DND-41 (cell line): Measurements from ENCODE around the gene SPATA6.

ENCODE experiments used
- ATAC-seq: fragments of 200-7000 bp; cut with Tn5 transposase; 3 replicates; pipeline ENCODE4 v1.9.1; 2021; ENCODE audit warnings: low read depth; ENCODE audit not compliant: insufficient read depth
- DNase-seq: peaks from one replicate; pipeline ENCODE4 v3.0.0-alpha.2; 2020
- H2AFZ ChIP-seq: 2 replicates; pipeline ENCODE4 v1.6.0; 2012; ENCODE audit warnings: low read depth, low read length
- H3K27ac ChIP-seq: 2 replicates; pipeline ENCODE4 v1.5.1; 2012; ENCODE audit warnings: low read length, inconsistent platforms
- H3K27me3 ChIP-seq: fragments of 200-600 bp; sonication (generic); 2 replicates; pipeline ENCODE4 v1.6.0; 2012; ENCODE audit warnings: low read length, mild to moderate bottlenecking, inconsistent platforms; ENCODE audit not compliant: insufficient read depth, poor library complexity
- H3K36me3 ChIP-seq: 2 replicates; pipeline ENCODE4 v1.5.1; 2012; ENCODE audit warnings: low read length, inconsistent platforms; ENCODE audit not compliant: insufficient read depth
- H3K4me1 ChIP-seq: 2 replicates; pipeline ENCODE4 v1.5.1; 2012; ENCODE audit warnings: mild to moderate bottlenecking, low read length; ENCODE audit not compliant: insufficient read depth
- H3K4me2 ChIP-seq: 2 replicates; pipeline ENCODE4 v1.6.0; 2012; ENCODE audit warnings: mild to moderate bottlenecking, moderate library complexity, low read length, inconsistent platforms; ENCODE audit not compliant: insufficient read depth
- H3K4me3 ChIP-seq, 2 experiments: fragments of 200-600 bp in 1 of 2; shearing (Covaris generic) in 1 of 2; 2 replicates each; pipeline ENCODE4 v1.5.1; 2012 to 2016; ENCODE audit warnings: inconsistent platforms in 2 of 2, low read length in 2 of 2, mild to moderate bottlenecking in 2 of 2, low read depth in 1 of 2, moderate library complexity in 1 of 2
- H3K79me2 ChIP-seq: 2 replicates; pipeline ENCODE4 v1.6.0; 2012; ENCODE audit warnings: low read length, inconsistent platforms; ENCODE audit not compliant: insufficient read depth
- H3K9ac ChIP-seq: 2 replicates; pipeline ENCODE4 v1.6.0; 2012; ENCODE audit warnings: low read depth, mild to moderate bottlenecking, inconsistent platforms, low read length, moderate library complexity
- H3K9me3 ChIP-seq: 2 replicates; pipeline ENCODE4 v1.5.1; 2012; ENCODE audit warnings: low read length, moderate library complexity, mild to moderate bottlenecking, inconsistent platforms; ENCODE audit not compliant: insufficient read depth, severe bottlenecking
- H4K20me1 ChIP-seq: 2 replicates; pipeline ENCODE4 v1.6.0; 2012; ENCODE audit warnings: low read length; ENCODE audit not compliant: insufficient read depth
- EZH2 ChIP-seq: IDR thresholded peaks from 3 replicates; pipeline ENCODE4 v1.6.1; 2012; ENCODE audit warnings: borderline replicate concordance, low read depth, mild to moderate bottlenecking, moderate library complexity, low read length, inconsistent platforms; ENCODE audit not compliant: severe bottlenecking
- TF ChIP-seq, protein P1 (sequence below): IDR thresholded peaks from 2 replicates; pipeline ENCODE4 v1.5.1; 2012; ENCODE audit warnings: borderline replicate concordance, low read length, moderate library complexity, mild to moderate bottlenecking; ENCODE audit not compliant: poor library complexity, severe bottlenecking; ENCODE audit errors: extremely low read depth

The SPATA6 gene

DNA sequence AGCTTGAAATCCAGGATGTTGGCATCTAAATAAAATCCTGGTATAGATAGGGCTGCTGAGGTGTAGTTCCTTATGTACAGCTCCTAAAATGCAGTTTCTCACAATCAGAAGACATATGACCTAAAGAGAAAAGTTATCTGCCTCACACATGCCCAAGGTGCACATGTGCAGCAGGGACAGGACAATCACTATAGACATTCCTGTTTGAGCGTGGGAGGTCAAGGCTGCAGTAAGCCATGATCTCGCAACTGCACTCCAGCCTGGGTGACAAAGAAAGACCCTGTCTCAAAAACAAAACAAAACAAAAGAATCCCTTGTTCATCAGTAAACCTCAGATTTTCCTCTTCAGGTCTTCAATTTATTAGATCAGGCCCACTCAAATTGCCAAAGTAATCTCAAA lies 66.1 kb downstream of the SPATA6 start:
- ATAC-seq (no peak), DNase-seq (no peak)
- no peak overlapping the region for H2AFZ ChIP-seq
- H4K20me1 ChIP-seq, result no peaks in the 10 kb centered on the region
- H3K36me3 ChIP-seq, result no peaks in the 10 kb centered on the region
- no peaks in the 10 kb centered on the region for H3K79me2 ChIP-seq
- H3K4me3 ChIP-seq, result no peak overlapping the region
- H3K9me3 ChIP-seq, result no peaks in the 10 kb centered on the region
- TF ChIP-seq, protein P1, sequence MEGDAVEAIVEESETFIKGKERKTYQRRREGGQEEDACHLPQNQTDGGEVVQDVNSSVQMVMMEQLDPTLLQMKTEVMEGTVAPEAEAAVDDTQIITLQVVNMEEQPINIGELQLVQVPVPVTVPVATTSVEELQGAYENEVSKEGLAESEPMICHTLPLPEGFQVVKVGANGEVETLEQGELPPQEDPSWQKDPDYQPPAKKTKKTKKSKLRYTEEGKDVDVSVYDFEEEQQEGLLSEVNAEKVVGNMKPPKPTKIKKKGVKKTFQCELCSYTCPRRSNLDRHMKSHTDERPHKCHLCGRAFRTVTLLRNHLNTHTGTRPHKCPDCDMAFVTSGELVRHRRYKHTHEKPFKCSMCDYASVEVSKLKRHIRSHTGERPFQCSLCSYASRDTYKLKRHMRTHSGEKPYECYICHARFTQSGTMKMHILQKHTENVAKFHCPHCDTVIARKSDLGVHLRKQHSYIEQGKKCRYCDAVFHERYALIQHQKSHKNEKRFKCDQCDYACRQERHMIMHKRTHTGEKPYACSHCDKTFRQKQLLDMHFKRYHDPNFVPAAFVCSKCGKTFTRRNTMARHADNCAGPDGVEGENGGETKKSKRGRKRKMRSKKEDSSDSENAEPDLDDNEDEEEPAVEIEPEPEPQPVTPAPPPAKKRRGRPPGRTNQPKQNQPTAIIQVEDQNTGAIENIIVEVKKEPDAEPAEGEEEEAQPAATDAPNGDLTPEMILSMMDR, result no peak
- no peak for TF ChIP-seq EZH2
- no peaks in the 10 kb centered on the region for H3K4me1 ChIP-seq
- H3K4me2 ChIP-seq, result no peak overlapping the region
- H3K9ac ChIP-seq, result no peak overlapping the region
- H3K27me3 ChIP-seq, result no peaks in the 10 kb centered on the region
- H3K27ac ChIP-seq, result no peak overlapping the region

DNA sequence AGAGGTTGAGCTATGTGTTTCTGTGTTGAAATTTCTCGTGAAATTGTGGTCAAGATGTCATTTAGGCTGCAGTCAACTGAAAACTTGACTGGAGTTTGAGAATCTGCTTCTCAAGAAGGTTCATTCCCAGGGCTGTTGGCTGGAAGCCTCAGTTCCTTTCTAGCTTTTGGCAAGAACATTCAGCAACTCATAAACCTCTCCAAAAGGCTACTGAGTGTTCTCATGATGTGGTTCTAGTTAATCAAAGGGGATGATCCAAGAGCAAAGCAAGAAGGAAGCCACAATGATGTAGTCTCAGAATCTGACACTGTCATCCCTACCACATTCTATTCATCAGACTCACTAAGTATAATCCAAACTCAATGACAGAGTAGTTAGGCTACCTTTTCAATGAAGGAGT lies 66.6 kb downstream of the SPATA6 start:
- H3K4me3 ChIP-seq, result no peak overlapping the region
- no peaks in the 10 kb centered on the region for H3K36me3 ChIP-seq
- no peaks in the 10 kb centered on the region for H4K20me1 ChIP-seq
- no peak overlapping the region for H2AFZ ChIP-seq
- DNase-seq, result no peak
- no peak overlapping the region for H3K27ac ChIP-seq
- H3K4me1 ChIP-seq, result no peaks in the 10 kb centered on the region
- no peak overlapping the region for H3K4me2 ChIP-seq
- no peak for ATAC-seq
- no peaks in the 10 kb centered on the region for H3K9me3 ChIP-seq
- no peaks in the 10 kb centered on the region for H3K79me2 ChIP-seq
- H3K9ac ChIP-seq, result no peak overlapping the region
- H3K27me3 ChIP-seq, result no peaks in the 10 kb centered on the region
- TF ChIP-seq, protein P1, result no peak
- TF ChIP-seq EZH2, result no peak

DNA sequence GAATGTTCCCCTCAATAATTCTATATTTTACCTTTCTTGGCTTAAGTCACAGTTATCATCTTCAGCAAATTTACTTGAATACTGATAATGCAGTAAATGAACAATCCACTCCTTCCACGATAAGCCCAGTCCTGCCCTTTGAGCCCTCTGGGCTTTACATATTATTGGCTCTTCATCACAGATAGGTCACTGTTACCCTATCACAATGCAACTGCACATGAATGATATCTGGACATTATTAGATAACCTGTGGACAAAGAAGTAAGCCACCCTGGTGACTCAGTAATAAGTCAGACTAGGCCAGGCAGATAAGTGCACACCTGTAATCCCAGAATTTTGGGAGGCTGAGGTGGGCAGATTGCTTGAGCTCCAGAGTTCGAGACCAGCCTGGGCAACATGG lies 69.4 kb downstream of the SPATA6 start:
- no peak for DNase-seq
- Histone ChIP-seq H3K9me3 (no peaks in the 10 kb centered on the region), H3K4me1 (no peaks in the 10 kb centered on the region), H4K20me1 (no peaks in the 10 kb centered on the region), H2AFZ (no peak overlapping the region), H3K9ac (no peak overlapping the region), H3K27ac (no peak overlapping the region), H3K79me2 (no peaks in the 10 kb centered on the region), H3K36me3 (no peaks in the 10 kb centered on the region), H3K27me3 (no peaks in the 10 kb centered on the region), H3K4me2 (no peak overlapping the region), H3K4me3 (no peak overlapping the region)
- no peak for ATAC-seq
- no peak for TF ChIP-seq EZH2
- TF ChIP-seq, protein P1, result no peak

DNA sequence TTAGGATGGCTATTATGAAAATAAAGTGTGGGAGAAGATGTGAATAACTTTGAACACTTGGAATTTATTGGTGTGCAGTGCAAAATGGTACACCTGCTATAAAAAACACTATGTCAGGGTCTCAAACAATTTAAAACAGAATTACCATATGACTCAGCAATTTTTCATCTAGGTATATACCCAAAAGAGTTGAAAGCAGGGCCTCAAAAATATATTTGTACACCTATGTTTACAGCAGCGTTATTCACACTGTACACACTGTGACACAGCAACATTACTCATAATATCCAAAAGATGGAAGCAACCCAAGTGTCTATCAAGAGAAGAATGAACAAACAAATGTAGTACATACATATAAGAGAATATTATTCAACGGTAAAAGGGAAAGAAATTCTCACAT lies 75.8 kb downstream of the SPATA6 start:
- ATAC-seq (no peak), DNase-seq (no peak)
- Histone ChIP-seq H3K36me3 (no peaks in the 10 kb centered on the region), H3K27ac (no peak overlapping the region), H2AFZ (no peak overlapping the region), H3K9me3 (no peaks in the 10 kb centered on the region), H3K9ac (no peak overlapping the region), H4K20me1 (no peaks in the 10 kb centered on the region), H3K27me3 (no peaks in the 10 kb centered on the region), H3K4me2 (no peak overlapping the region), H3K4me3 (no peak overlapping the region), H3K4me1 (no peaks in the 10 kb centered on the region), H3K79me2 (no peaks in the 10 kb centered on the region)
- no peak for TF ChIP-seq EZH2
- TF ChIP-seq, protein P1, result no peak
